Peyer's patch (tissue), 4 donors: Measurements from ENCODE around the gene HOXC11. TPM values are rescaled to one million over a fixed set of nuclear protein-coding genes. Genes with fewer than 3 reads are reported as not detected.

Source experiments
- DNase-seq, 3 donors: peaks; one replicate each; pipeline ENCODE4 v3.0.0-alpha.2; 2017 to 2019
- H3K27ac ChIP-seq, 4 donors: fragments of 200-600 bp; sonication (generic); one replicate each; pipeline ENCODE4 v1.5.1; 2016 to 2019
- H3K27me3 ChIP-seq, 2 donors: fragments of 200-600 bp; sonication (generic); one replicate each; pipeline ENCODE4 v1.5.1; 2019
- H3K36me3 ChIP-seq, 3 donors: fragments of 200-600 bp; sonication (generic); one replicate each; pipeline ENCODE4 v1.5.1; 2016 to 2019
- H3K4me1 ChIP-seq, 4 donors: fragments of 200-600 bp; sonication (generic); one replicate each; pipeline ENCODE4 v1.5.1; 2016 to 2019
- H3K4me3 ChIP-seq, 4 donors: fragments of 200-600 bp; sonication (generic); 1 replicate in 3 of 4; 2 replicates in 1 of 4; pipeline ENCODE4 v1.5.1; 2016 to 2019; ENCODE audit warnings: mild to moderate bottlenecking in 1 of 4
- H3K9me3 ChIP-seq, 4 donors: fragments of 200-600 bp; sonication (generic); one replicate each; pipeline ENCODE4 v1.5.1; 2016 to 2019; ENCODE audit warnings: mild to moderate bottlenecking in 1 of 4
- POLR2A ChIP-seq, 2 donors: fragments of 450-650 bp; IDR thresholded peaks; one replicate each; pipeline ENCODE4 v1.5.1; 2017; ENCODE audit warnings: antibody characterized with exemption in 2 of 2, mild to moderate bottlenecking in 2 of 2, moderate library complexity in 2 of 2
- total RNA-seq, 4 donors: library from RNA; depleted of rRNA; stranded (reverse); fragments of >200 nt; gene quantifications; one replicate each; pipeline ENCODE4 v1.1.0, GENCODE V29; 2016
- TF ChIP-seq, protein P1 (sequence below), 6 experiments: fragments of 450-650 bp in 4 of 6; fragments of 200-600 bp in 2 of 6; sonication (generic) in 1 of 6; IDR thresholded peaks; one replicate each; pipeline ENCODE4 v1.5.1; 2017 to 2019; ENCODE audit warnings: antibody characterized with exemption in 6 of 6, mild to moderate bottlenecking in 3 of 6, moderate library complexity in 1 of 6

Gene HOXC11
- total RNA-seq, 4 donors from 2014 or later: 0.40 to 0.76 (median 0.70) TPM; not detected in 1

DNA sequence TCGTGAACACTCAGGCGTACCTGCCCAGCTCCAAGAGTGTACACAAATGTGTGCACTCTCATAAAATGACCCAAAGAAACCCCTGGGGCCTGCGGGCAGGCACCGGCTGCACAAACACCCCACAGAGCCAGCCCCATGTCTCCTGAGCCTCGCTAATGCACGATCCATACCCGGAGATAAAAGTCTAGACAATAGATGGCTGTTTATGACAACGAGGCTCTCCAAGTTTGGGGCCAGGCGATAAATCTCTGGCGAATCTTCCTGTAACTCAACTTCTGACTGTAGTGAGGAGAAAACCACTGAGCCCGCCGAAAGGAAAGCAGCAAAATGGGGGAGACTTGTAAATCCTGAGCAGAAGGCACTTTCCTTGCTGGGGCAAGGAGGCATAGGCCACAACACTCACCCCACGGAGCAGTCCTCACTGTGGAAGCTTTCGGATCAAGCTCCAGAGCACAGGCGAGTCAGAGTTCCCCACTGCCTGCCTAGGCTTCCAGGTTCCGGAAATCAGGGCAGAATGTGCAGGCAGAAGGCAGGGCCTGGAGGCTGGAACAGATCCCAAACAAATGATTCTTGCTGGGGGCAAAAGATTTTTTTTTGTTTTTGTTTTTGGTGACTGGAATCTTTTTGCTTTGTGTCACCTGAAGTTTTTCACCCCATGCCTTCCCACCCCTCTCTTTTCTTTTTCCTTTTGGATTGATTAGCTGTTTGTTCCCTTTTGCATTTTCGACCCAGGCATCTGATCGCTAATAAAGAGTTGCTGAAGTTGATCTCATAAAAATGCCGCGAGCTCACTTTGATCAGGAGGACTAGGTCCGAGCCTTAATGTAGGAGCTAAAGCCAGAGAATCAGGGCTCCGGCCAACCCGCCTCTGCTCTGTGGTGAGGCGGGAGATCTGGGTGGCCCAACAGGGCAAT lies 4.5 kb upstream of the HOXC11 start:
- Histone ChIP-seq H3K4me3 (no peak overlapping the region), H3K36me3 (no peaks in the 10 kb centered on the region), H3K9me3 (peaks cover 0 to 3% (median 0%) of the 10 kb centered on the region in 4 donors), H3K4me1 (peaks cover 0 to 6% (median 5%) of the 10 kb centered on the region in 4 donors), H3K27me3 (peaks cover 0 to 90% of the 10 kb centered on the region in 2 donors), H3K27ac (no peak overlapping the region)
- no peak for DNase-seq
- TF ChIP-seq, protein P1, sequence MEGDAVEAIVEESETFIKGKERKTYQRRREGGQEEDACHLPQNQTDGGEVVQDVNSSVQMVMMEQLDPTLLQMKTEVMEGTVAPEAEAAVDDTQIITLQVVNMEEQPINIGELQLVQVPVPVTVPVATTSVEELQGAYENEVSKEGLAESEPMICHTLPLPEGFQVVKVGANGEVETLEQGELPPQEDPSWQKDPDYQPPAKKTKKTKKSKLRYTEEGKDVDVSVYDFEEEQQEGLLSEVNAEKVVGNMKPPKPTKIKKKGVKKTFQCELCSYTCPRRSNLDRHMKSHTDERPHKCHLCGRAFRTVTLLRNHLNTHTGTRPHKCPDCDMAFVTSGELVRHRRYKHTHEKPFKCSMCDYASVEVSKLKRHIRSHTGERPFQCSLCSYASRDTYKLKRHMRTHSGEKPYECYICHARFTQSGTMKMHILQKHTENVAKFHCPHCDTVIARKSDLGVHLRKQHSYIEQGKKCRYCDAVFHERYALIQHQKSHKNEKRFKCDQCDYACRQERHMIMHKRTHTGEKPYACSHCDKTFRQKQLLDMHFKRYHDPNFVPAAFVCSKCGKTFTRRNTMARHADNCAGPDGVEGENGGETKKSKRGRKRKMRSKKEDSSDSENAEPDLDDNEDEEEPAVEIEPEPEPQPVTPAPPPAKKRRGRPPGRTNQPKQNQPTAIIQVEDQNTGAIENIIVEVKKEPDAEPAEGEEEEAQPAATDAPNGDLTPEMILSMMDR (IDR thresholded peaks at IDR 0.05): no peak
- TF ChIP-seq POLR2A (IDR thresholded peaks at IDR 0.05): no peak

DNA sequence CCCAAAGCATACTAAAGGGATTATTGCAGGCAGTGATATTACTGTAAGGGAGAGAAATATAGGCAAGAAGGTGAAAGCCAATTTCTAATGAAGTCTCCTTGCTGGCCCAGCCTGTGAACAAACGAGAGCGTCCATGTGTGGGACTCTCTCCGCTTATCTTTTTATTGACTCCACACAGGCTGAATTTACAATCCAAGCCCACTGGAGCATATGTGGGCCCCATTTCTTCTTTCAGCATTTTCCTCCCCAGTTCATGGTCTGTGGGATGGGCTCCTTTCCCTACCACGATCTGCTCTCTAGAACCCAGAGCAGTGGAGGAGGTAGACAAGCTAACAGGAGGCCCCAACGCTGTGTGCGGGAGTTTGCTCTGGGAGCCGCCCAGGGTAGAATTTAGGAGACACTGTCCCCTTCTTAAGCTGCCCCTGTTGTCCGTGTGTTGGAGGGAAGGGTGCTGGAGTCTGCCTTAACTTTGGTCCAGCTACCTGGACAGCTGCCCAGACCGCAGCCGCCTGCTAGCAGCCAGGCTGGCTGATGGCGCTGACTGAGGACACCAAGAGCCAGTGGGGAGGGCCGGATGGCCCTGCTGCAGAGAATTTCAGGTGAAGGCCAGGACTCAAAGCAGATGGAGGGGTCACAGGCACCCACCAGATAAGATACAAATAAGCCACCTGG lies 3.2 kb upstream of the HOXC11 start:
- no peak overlapping the region for H3K4me3 ChIP-seq
- no peak for TF ChIP-seq POLR2A (IDR thresholded peaks at IDR 0.05)
- TF ChIP-seq, protein P1 (IDR thresholded peaks at IDR 0.05): no peak
- DNase-seq: no peak
- H3K36me3 ChIP-seq: no peaks in the 10 kb centered on the region
- H3K27ac ChIP-seq: no peak overlapping the region
- H3K27me3 ChIP-seq: peaks cover 0 to 90% of the 10 kb centered on the region in 2 donors
- peaks cover 0 to 6% (median 0%) of the 10 kb centered on the region in 4 donors for H3K9me3 ChIP-seq
- H3K4me1 ChIP-seq: peaks cover 0 to 19% (median 10%) of the 10 kb centered on the region in 4 donors

DNA sequence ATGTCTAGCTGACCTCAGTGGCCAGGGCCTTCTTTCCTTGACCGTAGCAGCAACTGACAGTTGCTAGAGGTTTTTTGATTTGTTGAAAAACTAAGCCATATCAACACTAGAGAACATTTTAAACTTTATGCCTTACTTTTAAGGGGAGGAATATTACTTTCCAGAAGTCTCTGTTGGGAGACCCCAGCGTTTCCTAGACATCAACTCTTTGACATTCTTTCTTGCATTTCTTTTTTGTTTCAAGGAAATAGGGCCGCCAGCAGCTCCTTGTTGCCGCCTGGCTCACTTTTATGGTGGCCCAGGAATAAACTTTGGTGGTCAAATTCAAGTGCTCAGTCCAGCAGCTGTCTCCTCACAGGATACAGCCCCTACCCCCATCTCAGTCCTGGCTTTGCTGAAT lies 2.5 kb upstream of the HOXC11 start:
- Histone ChIP-seq H3K36me3 (no peaks in the 10 kb centered on the region), H3K27me3 (peaks cover 0 to 88% of the 10 kb centered on the region in 2 donors), H3K27ac (no peak overlapping the region), H3K4me1 (peaks cover 0 to 25% (median 16%) of the 10 kb centered on the region in 4 donors), H3K4me3 (no peak overlapping the region), H3K9me3 (peaks cover 0 to 6% (median 0%) of the 10 kb centered on the region in 4 donors)
- no peak for DNase-seq
- no peak for TF ChIP-seq POLR2A (IDR thresholded peaks at IDR 0.05)
- TF ChIP-seq, protein P1 (IDR thresholded peaks at IDR 0.05): no peak

DNA sequence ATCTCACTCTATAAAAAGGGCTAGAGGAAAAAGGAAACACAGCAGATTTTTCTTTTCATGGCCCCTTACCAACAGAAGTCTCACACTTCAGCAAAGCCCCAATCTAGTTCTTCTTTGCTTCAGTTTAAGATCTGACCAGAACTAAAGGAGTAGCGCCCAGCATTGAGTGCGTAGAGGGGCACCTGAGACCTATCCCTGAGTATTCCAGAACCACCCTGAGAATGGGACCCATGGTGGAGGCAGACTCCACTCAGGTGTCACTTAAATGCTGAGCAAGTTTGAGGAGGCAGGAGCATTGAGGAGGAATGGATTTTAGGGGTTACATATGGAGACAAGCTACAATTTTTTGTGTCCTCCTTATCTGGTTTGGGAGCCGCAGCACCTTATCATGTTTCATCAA lies 1.8 kb upstream of the HOXC11 start:
- Histone ChIP-seq H3K4me1 (peaks cover 0 to 28% (median 16%) of the 10 kb centered on the region in 4 donors), H3K4me3 (no peak overlapping the region), H3K27me3 (peaks cover 0 to 84% of the 10 kb centered on the region in 2 donors), H3K27ac (no peak overlapping the region), H3K36me3 (no peaks in the 10 kb centered on the region), H3K9me3 (peaks cover 0 to 6% (median 0%) of the 10 kb centered on the region in 4 donors)
- DNase-seq: no peak
- TF ChIP-seq, protein P1 (IDR thresholded peaks at IDR 0.05): no peak
- TF ChIP-seq POLR2A (IDR thresholded peaks at IDR 0.05): no peak

DNA sequence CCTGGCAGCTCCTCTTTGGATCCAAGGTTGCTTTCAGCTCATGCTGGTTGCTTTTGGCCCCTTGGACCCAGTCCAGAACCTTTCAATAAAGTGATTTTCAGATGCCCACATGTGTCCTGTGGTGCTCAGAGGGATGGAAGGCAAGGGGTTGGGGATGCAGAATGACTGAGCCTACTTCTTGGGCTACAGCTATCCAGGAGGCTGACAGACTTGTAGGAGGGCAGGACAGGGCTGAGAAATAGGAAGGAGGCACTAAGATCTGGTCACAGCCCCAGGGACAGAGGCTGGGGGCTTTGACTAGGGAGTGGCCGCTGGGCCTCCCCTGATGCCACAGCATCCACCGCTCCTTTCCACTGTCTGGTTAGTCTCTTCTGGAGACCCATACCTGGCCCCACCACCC lies 1.2 kb upstream of the HOXC11 start:
- Histone ChIP-seq H3K36me3 (no peaks in the 10 kb centered on the region), H3K4me3 (no peak overlapping the region), H3K27ac (no peak overlapping the region), H3K27me3 (peaks cover 0 to 80% of the 10 kb centered on the region in 2 donors), H3K4me1 (peaks cover 0 to 24% (median 15%) of the 10 kb centered on the region in 4 donors), H3K9me3 (peaks cover 0 to 6% (median 0%) of the 10 kb centered on the region in 4 donors)
- TF ChIP-seq, protein P1 (IDR thresholded peaks at IDR 0.05): no peak
- no peak for TF ChIP-seq POLR2A (IDR thresholded peaks at IDR 0.05)
- peak in 1 of 3 donors; percentile 15 for DNase-seq
